ENCODE results near the gene ROBO2.
A peak's percentile ranks its signal among the peaks of the same experiment; 100 is the strongest.

ROBO2 gene

GRCh38 chr3:77190374-77190773 is 150.5 kb downstream of the ROBO2 start:
- no peak for DNase-seq (ENCODE audit: low read depth)

GRCh38 chr3:77191014-77191413 is 151.1 kb downstream of the ROBO2 start:
- no peak for DNase-seq (ENCODE audit: low read depth)

GRCh38 chr3:77191640-77192039 is 151.7 kb downstream of the ROBO2 start:
- no peak for DNase-seq (ENCODE audit: low read depth)

- no peak for DNase-seq (ENCODE audit: low read depth)
These were observed 156.1 kb downstream of the ROBO2 start for GRCh38 chr3:77195766-77196545.

- DNase-seq (ENCODE audit: low read depth) = no peak
These were observed 157.5 kb downstream of the ROBO2 start for GRCh38 chr3:77197408-77197807.

- DNase-seq (ENCODE audit: low read depth) = no peak
These were observed 164.0 kb downstream of the ROBO2 start for GRCh38 chr3:77203851-77204250.

- DNase-seq (ENCODE audit: low read depth) = no peak
These were observed 164.9 kb downstream of the ROBO2 start for GRCh38 chr3:77204788-77205187.

- DNase-seq (ENCODE audit: low read depth) = no peak
These were observed 167.9 kb downstream of the ROBO2 start for GRCh38 chr3:77207753-77208152.

GRCh38 chr3:77222701-77223100 is 182.8 kb downstream of the ROBO2 start:
- no peak for DNase-seq (ENCODE audit: low read depth)

- no peak for DNase-seq (ENCODE audit: low read depth)
These were observed 187.7 kb downstream of the ROBO2 start for GRCh38 chr3:77227567-77227966.

GRCh38 chr3:77232557-77232956 is 192.7 kb downstream of the ROBO2 start:
- DNase-seq (ENCODE audit: low read depth) = no peak

GRCh38 chr3:77234004-77234403 is 194.1 kb downstream of the ROBO2 start:
- no peak for DNase-seq (ENCODE audit: low read depth)

- no peak for DNase-seq (ENCODE audit: low read depth)
These were observed 196.2 kb downstream of the ROBO2 start for GRCh38 chr3:77236118-77236517.

- DNase-seq (ENCODE audit: low read depth) = no peak
These were observed 200.3 kb downstream of the ROBO2 start for GRCh38 chr3:77240072-77240650.

- DNase-seq (ENCODE audit: low read depth) = no peak
These were observed 202.5 kb downstream of the ROBO2 start for GRCh38 chr3:77242371-77242770.

- no peak for DNase-seq (ENCODE audit: low read depth)
These were observed 205.1 kb downstream of the ROBO2 start for GRCh38 chr3:77244981-77245380.

- no peak for DNase-seq (ENCODE audit: low read depth)
These were observed 207.2 kb downstream of the ROBO2 start for GRCh38 chr3:77247061-77247460.

GRCh38 chr3:77247817-77248216 is 207.9 kb downstream of the ROBO2 start:
- DNase-seq (ENCODE audit: low read depth) = no peak

GRCh38 chr3:77248420-77248819 is 208.5 kb downstream of the ROBO2 start:
- DNase-seq (ENCODE audit: low read depth) = no peak

- DNase-seq (ENCODE audit: low read depth) = no peak
These were observed 211.2 kb downstream of the ROBO2 start for GRCh38 chr3:77251136-77251535.

GRCh38 chr3:77254967-77255831 is 215.3 kb downstream of the ROBO2 start:
- DNase-seq (ENCODE audit: low read depth) = peak; percentile 45

GRCh38 chr3:77256584-77257503 is 216.9 kb downstream of the ROBO2 start:
- no peak for DNase-seq (ENCODE audit: low read depth)
